ENCODE data around the gene MCF2L. TPM values are rescaled to one million over a fixed set of nuclear protein-coding genes. Genes with fewer than 3 reads are reported as not detected.

MCF2L gene
- total and polyA plus RNA-seq, 8 donors = 16.0 to 83.6 (median 23.6) TPM

GRCh38 chr13:113042456-113042855, 73.4 kb downstream of the MCF2L start:
- Histone ChIP-seq H3K27ac (no peak overlapping the region), H3K27me3 (no peaks in the 10 kb centered on the region), H3K4me1 (no peaks in the 10 kb centered on the region), H3K4me3 (no peak overlapping the region), H3K9me3 (no peaks in the 10 kb centered on the region), H3K36me3 (no peaks in the 10 kb centered on the region)
- 94 to 95% methylated on average over 20 of the region's 20 CpGs for WGBS, 2 donors
- DNase-seq (peak in 1 of 6 donors; percentile 39), ATAC-seq (no peak), FAIRE-seq (no peak)
- intact Hi-C loops (cut with DNase I) = no loop called here
- TF ChIP-seq CTCF (IDR thresholded peaks at IDR 0.05) = no peak

GRCh38 chr13:113043001-113043630, 74.1 kb downstream of the MCF2L start:
- DNase-seq = peak in 1 of 6 donors; percentile 35
- Histone ChIP-seq H3K9me3 (no peaks in the 10 kb centered on the region), H3K27me3 (no peaks in the 10 kb centered on the region), H3K4me3 (no peak overlapping the region), H3K36me3 (no peaks in the 10 kb centered on the region), H3K27ac (no peak overlapping the region), H3K4me1 (no peaks in the 10 kb centered on the region)
- no peak for TF ChIP-seq CTCF (IDR thresholded peaks at IDR 0.05)
- FAIRE-seq = no peak
- intact Hi-C loops (cut with DNase I) = no loop called here
- 89 to 94% methylated on average over 20 of the region's 20 CpGs for WGBS, 2 donors
- ATAC-seq = no peak

GRCh38 chr13:113043931-113044330, 74.9 kb downstream of the MCF2L start:
- Histone ChIP-seq H3K27me3 (no peaks in the 10 kb centered on the region), H3K36me3 (no peaks in the 10 kb centered on the region), H3K27ac (no peak overlapping the region), H3K4me3 (no peak overlapping the region), H3K9me3 (no peaks in the 10 kb centered on the region), H3K4me1 (no peaks in the 10 kb centered on the region)
- WGBS, 2 donors = 84 to 85% methylated on average over 14 of the region's 14 CpGs
- peak in 1 of 6 donors; percentile 6 for DNase-seq
- no peak for FAIRE-seq
- TF ChIP-seq CTCF (IDR thresholded peaks at IDR 0.05) = no peak
- ATAC-seq = no peak
- intact Hi-C loops (cut with DNase I) = no loop called here

GRCh38 chr13:113044391-113045114, 75.5 kb downstream of the MCF2L start:
- intact Hi-C loops (cut with DNase I) = no loop called here
- FAIRE-seq = no peak
- Histone ChIP-seq H3K9me3 (no peaks in the 10 kb centered on the region), H3K4me1 (no peaks in the 10 kb centered on the region), H3K27ac (no peak overlapping the region), H3K27me3 (no peaks in the 10 kb centered on the region), H3K36me3 (no peaks in the 10 kb centered on the region), H3K4me3 (no peak overlapping the region)
- no peak for ATAC-seq
- DNase-seq = peak in 2 of 6 donors; percentile 2 to 19
- TF ChIP-seq CTCF (IDR thresholded peaks at IDR 0.05) = no peak
- 88 to 90% methylated on average over 27 of the region's 27 CpGs for whole genome bisulfite sequencing, 2 donors
